ENCODE measurements around the gene EMID1. TPM values are rescaled to one million over a fixed set of nuclear protein-coding genes. Genes with fewer than 3 reads are reported as not detected.

EMID1 gene
- total RNA-seq, 1 experiment from 2014 or later, result 6.1 TPM

- TF ChIP-seq, protein P1, sequence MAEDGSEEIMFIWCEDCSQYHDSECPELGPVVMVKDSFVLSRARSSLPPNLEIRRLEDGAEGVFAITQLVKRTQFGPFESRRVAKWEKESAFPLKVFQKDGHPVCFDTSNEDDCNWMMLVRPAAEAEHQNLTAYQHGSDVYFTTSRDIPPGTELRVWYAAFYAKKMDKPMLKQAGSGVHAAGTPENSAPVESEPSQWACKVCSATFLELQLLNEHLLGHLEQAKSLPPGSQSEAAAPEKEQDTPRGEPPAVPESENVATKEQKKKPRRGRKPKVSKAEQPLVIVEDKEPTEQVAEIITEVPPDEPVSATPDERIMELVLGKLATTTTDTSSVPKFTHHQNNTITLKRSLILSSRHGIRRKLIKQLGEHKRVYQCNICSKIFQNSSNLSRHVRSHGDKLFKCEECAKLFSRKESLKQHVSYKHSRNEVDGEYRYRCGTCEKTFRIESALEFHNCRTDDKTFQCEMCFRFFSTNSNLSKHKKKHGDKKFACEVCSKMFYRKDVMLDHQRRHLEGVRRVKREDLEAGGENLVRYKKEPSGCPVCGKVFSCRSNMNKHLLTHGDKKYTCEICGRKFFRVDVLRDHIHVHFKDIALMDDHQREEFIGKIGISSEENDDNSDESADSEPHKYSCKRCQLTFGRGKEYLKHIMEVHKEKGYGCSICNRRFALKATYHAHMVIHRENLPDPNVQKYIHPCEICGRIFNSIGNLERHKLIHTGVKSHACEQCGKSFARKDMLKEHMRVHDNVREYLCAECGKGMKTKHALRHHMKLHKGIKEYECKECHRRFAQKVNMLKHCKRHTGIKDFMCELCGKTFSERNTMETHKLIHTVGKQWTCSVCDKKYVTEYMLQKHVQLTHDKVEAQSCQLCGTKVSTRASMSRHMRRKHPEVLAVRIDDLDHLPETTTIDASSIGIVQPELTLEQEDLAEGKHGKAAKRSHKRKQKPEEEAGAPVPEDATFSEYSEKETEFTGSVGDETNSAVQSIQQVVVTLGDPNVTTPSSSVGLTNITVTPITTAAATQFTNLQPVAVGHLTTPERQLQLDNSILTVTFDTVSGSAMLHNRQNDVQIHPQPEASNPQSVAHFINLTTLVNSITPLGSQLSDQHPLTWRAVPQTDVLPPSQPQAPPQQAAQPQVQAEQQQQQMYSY (CRISPR knock-in tag; IDR thresholded peaks at IDR 0.05), result no peak
Measured at GRCh38 chr22:29158546-29158945, 47.1 kb upstream of the EMID1 start (continued).

- Mint-ChIP-seq H3K4me1 (no peaks in the 10 kb centered on the region), H3K36me3 (no peaks in the 10 kb centered on the region), H3K27ac (no peak overlapping the region), H3K9me3 (no peaks in the 10 kb centered on the region), H3K27me3 (ENCODE audit: low read depth) (no peaks in the 10 kb centered on the region; the same call in 1 of the 2 replicates), H3K4me3 (no peak overlapping the region)
- ChIA-PET POLR2A (no interaction called here), CTCF (interaction anchor here (1.9 kb wide), 1 partner anchor 9 kb away, joined by 9 read pairs; no protein-coding TSS in a partner anchor)
- no peak for DNase-seq (ENCODE audit: low spot score)
- no peak for TF ChIP-seq CREB1 (CRISPR knock-in tag; IDR thresholded peaks at IDR 0.05)
- TF ChIP-seq HMGXB4 (CRISPR knock-in tag; IDR thresholded peaks at IDR 0.05), result no peak
- TF ChIP-seq KAT7 (CRISPR knock-in tag; IDR thresholded peaks at IDR 0.05; ENCODE audit: borderline replicate concordance), result no peak
- TF ChIP-seq JUN (CRISPR knock-in tag; IDR thresholded peaks at IDR 0.05), result no peak
- no peak for TF ChIP-seq MYBL2 (CRISPR knock-in tag; IDR thresholded peaks at IDR 0.05)
- no peak for TF ChIP-seq NR1H2 (CRISPR knock-in tag; IDR thresholded peaks at IDR 0.05)
- no peak for TF ChIP-seq SMAD4 (CRISPR knock-in tag; IDR thresholded peaks at IDR 0.05)
- TF ChIP-seq ESRRA (CRISPR knock-in tag; IDR thresholded peaks at IDR 0.05; ENCODE audit: borderline replicate concordance), result no peak
- TF ChIP-seq, protein P2, sequence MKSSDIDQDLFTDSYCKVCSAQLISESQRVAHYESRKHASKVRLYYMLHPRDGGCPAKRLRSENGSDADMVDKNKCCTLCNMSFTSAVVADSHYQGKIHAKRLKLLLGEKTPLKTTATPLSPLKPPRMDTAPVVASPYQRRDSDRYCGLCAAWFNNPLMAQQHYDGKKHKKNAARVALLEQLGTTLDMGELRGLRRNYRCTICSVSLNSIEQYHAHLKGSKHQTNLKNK (CRISPR knock-in tag; IDR thresholded peaks at IDR 0.05), result no peak
- no peak for TF ChIP-seq ZNF232 (CRISPR knock-in tag; IDR thresholded peaks at IDR 0.05)
- TF ChIP-seq ZSCAN18 (CRISPR knock-in tag; IDR thresholded peaks at IDR 0.05), result no peak
- no peak for TF ChIP-seq FOXK1 (CRISPR knock-in tag; IDR thresholded peaks at IDR 0.05)
- TF ChIP-seq FOXP4 (CRISPR knock-in tag; IDR thresholded peaks at IDR 0.05), result no peak
- TF ChIP-seq NFATC4 (CRISPR knock-in tag; IDR thresholded peaks at IDR 0.05), result no peak
- no peak for TF ChIP-seq ZNF671 (CRISPR knock-in tag; IDR thresholded peaks at IDR 0.05)
- no peak for ATAC-seq
Measured at GRCh38 chr22:29163808-29164207, 41.9 kb upstream of the EMID1 start.

All from WTC11 (cell line).